Naive thymus-derived CD8-positive, alpha-beta T cell (primary cell): ENCODE results near the gene LEMD2. TPM values are rescaled to one million over a fixed set of nuclear protein-coding genes. Genes with fewer than 3 reads are reported as not detected.

ENCODE experiments used
- ATAC-seq, 2 donors: fragments of 150-1000 bp; cut with Tn5 transposase in 1 of 2; sonication (Bioruptor Pico), chemical (Tn5 transposase) in 1 of 2; 1 replicate in 1 of 2; 2 replicates in 1 of 2; pipeline ENCODE4 v1.10.0; 2021; ENCODE audit warnings: mild to moderate bottlenecking in 2 of 2, moderate library complexity in 2 of 2
- POLR2A ChIA-PET: fragments of 350-600 bp; sonication (Branson Sonifier 250); formaldehyde crosslinking; loops from one replicate; lab custom pipeline; 2021; ENCODE audit warnings: antibody characterized with exemption; lab: Charles Lee
- DNase-seq, 10 donors: peaks; one replicate each; pipeline versions ENCODE4 v3.0.0 to v3.0.0-alpha.2; 2020 to 2022
- H3K27ac Mint-ChIP-seq, 10 donors: one replicate each; pipeline ENCODE4 v1.8.0; 2020 to 2022; ENCODE audit warnings: mild to moderate bottlenecking in 10 of 10, mixed read lengths in 10 of 10, moderate library complexity in 4 of 10, inconsistent platforms in 1 of 10
- H3K27me3 Mint-ChIP-seq, 5 donors: one replicate each; pipeline ENCODE4 v1.8.0; 2021 to 2022; ENCODE audit warnings: mixed read lengths in 5 of 5
- H3K36me3 Mint-ChIP-seq, 3 donors: one replicate each; pipeline ENCODE4 v1.8.0; 2020 to 2022; ENCODE audit warnings: mixed read lengths in 3 of 3, mild to moderate bottlenecking in 2 of 3, inconsistent platforms in 1 of 3
- H3K4me1 Mint-ChIP-seq, 4 donors: one replicate each; pipeline ENCODE4 v1.8.0; 2021 to 2022; ENCODE audit warnings: mixed read lengths in 4 of 4
- H3K4me3 Mint-ChIP-seq, 10 donors: one replicate each; pipeline ENCODE4 v1.8.0; 2020 to 2022; ENCODE audit warnings: mild to moderate bottlenecking in 10 of 10, mixed read lengths in 10 of 10, moderate library complexity in 6 of 10, inconsistent platforms in 1 of 10
- H3K9me3 Mint-ChIP-seq, 9 donors: one replicate each; pipeline ENCODE4 v1.8.0; 2020 to 2022; ENCODE audit warnings: mixed read lengths in 9 of 9, mild to moderate bottlenecking in 3 of 9, inconsistent platforms in 1 of 9, moderate library complexity in 1 of 9
- polyA plus RNA-seq, 3 donors: library from polyadenylated mRNA; unstranded; fragments of 300-500 nt; fragmentation: Illumina TruSeq; gene quantifications; one replicate each; pipeline ENCODE4 v1.2.3, GENCODE V29; 2021
- total RNA-seq, 8 experiments: library from RNA in 2 of 8; stranded (reverse) in 2 of 8; gene quantifications; one replicate each; pipeline ENCODE4 v1.2.3 and lab custom pipeline; 2021 to 2026

LEMD2 gene
- total and polyA plus RNA-seq, 5 experiments from 2014 or later = 24.6 to 128 (median 43.9) TPM

DNA sequence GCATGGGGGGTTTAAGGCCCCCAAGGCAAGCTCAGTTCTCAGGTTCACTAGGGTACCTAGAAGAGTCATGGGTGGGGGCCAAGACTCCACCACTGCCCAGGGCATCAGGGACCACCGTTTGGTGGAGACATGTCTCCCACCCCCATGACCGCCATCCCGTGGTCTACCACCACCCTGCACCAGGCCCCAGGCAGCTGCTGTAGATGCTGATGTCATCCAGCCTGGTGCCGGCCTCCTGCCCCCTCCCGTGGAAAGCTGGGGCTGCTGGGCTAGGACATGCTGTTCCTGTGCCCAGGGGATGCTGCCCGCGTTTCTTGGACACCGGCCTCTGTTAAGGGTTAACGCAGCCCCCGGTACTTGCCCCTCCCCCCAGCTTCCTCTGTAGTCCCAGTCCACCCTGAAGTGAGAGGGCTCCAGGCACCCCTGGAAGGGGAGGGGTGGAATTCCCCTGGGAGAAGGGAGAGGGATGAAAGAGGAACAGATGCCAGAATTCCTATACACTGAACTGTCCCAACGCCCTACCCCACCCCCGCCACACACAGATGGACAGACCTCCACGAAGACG lies 42.8 kb downstream of the LEMD2 start:
- H3K36me3 Mint-ChIP-seq = no peaks in the 10 kb centered on the region
- H3K4me1 Mint-ChIP-seq = peaks cover 2 to 6% (median 5%) of the 10 kb centered on the region in 4 donors
- H3K27ac Mint-ChIP-seq = peak overlapping the region in 1 of 10 donors; percentile 79
- no peak overlapping the region for H3K4me3 Mint-ChIP-seq
- ATAC-seq = no peak
- peaks cover 0 to 12% (median 9%) of the 10 kb centered on the region in 5 donors for H3K27me3 Mint-ChIP-seq
- no peak for DNase-seq
- POLR2A ChIA-PET = no interaction called here
- H3K9me3 Mint-ChIP-seq = no peaks in the 10 kb centered on the region

GRCh38 chr6:33745548-33745947 lies 43.4 kb downstream of the LEMD2 start:
- H3K9me3 Mint-ChIP-seq = no peaks in the 10 kb centered on the region
- ATAC-seq (no peak), DNase-seq (no peak)
- no peaks in the 10 kb centered on the region for H3K36me3 Mint-ChIP-seq
- H3K4me3 Mint-ChIP-seq = no peak overlapping the region
- peaks cover 2 to 6% (median 5%) of the 10 kb centered on the region in 4 donors for H3K4me1 Mint-ChIP-seq
- POLR2A ChIA-PET = no interaction called here
- peak overlapping the region in 1 of 10 donors; percentile 79 for H3K27ac Mint-ChIP-seq
- peaks cover 0 to 12% (median 9%) of the 10 kb centered on the region in 5 donors for H3K27me3 Mint-ChIP-seq

DNA sequence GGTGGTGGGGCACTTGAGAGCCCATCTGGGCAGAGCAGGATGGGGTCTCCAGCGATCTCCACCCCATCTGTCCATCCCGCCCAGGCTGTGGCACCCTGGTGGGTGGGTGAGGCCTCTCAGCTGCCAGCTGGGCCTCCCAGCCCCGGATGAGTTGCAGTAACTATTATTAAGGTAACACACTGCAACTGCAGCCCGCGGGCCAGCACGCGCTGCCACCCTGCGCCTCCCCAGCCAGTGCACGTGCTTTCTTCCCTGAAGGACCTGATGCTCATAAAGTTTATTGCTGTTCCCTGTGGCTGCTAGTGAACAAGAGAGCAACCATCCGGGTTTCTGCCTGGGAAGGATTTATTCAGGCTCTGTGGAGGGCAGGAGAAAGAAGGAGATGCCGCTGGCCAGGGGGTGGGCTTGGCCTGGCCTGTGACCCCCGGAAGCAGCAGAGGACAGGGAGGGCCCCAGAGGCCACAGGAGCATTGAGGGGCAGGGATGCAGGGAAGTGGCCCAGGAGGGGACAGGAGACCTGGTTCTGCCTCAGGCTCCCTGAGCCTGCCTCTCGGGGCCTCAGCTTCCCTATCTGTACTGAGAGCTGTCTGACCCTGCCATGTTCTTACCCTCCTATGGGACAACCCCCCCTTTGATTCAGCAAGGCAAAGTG lies 43.9 kb downstream of the LEMD2 start:
- no peaks in the 10 kb centered on the region for H3K9me3 Mint-ChIP-seq
- DNase-seq (no peak), ATAC-seq (peak in 1 of 2 donors; percentile 12)
- H3K27ac Mint-ChIP-seq = no peak overlapping the region
- peaks cover 0 to 12% (median 9%) of the 10 kb centered on the region in 5 donors for H3K27me3 Mint-ChIP-seq
- H3K36me3 Mint-ChIP-seq = no peaks in the 10 kb centered on the region
- H3K4me3 Mint-ChIP-seq = no peak overlapping the region
- POLR2A ChIA-PET = no interaction called here
- H3K4me1 Mint-ChIP-seq = peaks cover 2 to 6% (median 5%) of the 10 kb centered on the region in 4 donors

DNA sequence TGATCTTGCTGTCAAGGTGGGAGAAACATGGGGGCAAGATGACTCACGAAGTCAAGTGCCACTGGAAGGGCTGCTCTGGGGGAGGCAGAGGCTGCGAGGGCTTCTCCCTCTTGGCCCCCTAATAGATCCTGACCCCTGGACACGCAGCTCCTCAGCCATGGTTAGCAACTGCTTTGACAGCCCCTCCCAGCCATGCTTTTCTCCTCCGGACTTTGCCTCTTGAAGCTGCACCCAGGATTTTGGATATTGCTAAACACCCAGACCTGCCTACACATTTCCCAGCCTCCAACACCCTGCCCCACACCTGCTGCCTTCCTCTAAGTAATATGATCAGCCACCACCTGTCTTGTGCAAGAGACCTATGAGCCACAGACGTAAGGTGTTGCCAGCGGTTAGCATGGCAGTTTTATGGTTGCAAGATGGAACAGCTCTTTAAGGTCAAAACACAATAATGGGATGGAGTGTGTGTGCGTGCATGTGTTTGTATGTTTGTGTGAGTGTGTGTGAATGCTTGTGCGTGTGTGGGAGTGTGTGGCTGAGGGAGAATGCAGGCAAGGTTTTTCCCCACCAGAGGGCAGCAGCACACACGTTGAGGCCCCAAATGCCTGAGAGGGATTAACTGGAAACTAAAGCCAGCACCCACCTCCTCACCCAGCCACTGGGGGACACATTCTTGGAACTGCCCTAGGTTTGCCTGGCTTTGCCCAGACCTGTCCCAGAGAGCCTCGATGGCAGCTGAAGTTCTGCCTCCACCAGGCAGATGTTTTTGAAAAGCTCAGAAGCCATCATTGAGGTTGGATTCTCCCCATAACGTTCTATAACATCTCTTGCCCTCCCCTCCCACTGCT lies 44.7 kb downstream of the LEMD2 start:
- Mint-ChIP-seq H3K9me3 (no peaks in the 10 kb centered on the region), H3K36me3 (no peaks in the 10 kb centered on the region), H3K27ac (peak overlapping the region in 1 of 10 donors; percentile 6), H3K4me3 (no peak overlapping the region), H3K4me1 (peaks cover 2 to 6% (median 5%) of the 10 kb centered on the region in 4 donors), H3K27me3 (peaks cover 0 to 12% (median 9%) of the 10 kb centered on the region in 5 donors)
- ATAC-seq = peak; percentile 88 to 97
- POLR2A ChIA-PET = interaction anchor here (0.7 kb wide), 1 partner anchor 162 kb away, joined by 5 read pairs; no protein-coding TSS in a partner anchor
- peak; percentile 49 to 81 (median 68) for DNase-seq

GRCh38 chr6:33742837-33743236 lies 46.1 kb downstream of the LEMD2 start:
- POLR2A ChIA-PET = no interaction called here
- no peak overlapping the region for H3K4me3 Mint-ChIP-seq
- peaks cover 2 to 6% (median 5%) of the 10 kb centered on the region in 4 donors for H3K4me1 Mint-ChIP-seq
- H3K27me3 Mint-ChIP-seq = peaks cover 0 to 12% (median 9%) of the 10 kb centered on the region in 5 donors
- DNase-seq (peak in 1 of 10 donors; percentile 58), ATAC-seq (no peak)
- H3K9me3 Mint-ChIP-seq = no peaks in the 10 kb centered on the region
- H3K27ac Mint-ChIP-seq = no peak overlapping the region
- no peaks in the 10 kb centered on the region for H3K36me3 Mint-ChIP-seq

- H3K4me1 Mint-ChIP-seq = peaks cover 2 to 6% (median 5%) of the 10 kb centered on the region in 4 donors
- ATAC-seq = no peak
- DNase-seq = peak in 1 of 10 donors; percentile 47
- no peak overlapping the region for H3K27ac Mint-ChIP-seq
- no peaks in the 10 kb centered on the region for H3K9me3 Mint-ChIP-seq
- peaks cover 0 to 10% (median 5%) of the 10 kb centered on the region in 5 donors for H3K27me3 Mint-ChIP-seq
- H3K4me3 Mint-ChIP-seq = no peak overlapping the region
- no peaks in the 10 kb centered on the region for H3K36me3 Mint-ChIP-seq
- POLR2A ChIA-PET = interaction anchor here (0.6 kb wide), 1 partner anchor 396 kb away, joined by 3 read pairs; no protein-coding TSS in a partner anchor
Observed at GRCh38 chr6:33742092-33742491, 46.8 kb downstream of the LEMD2 start.

DNA sequence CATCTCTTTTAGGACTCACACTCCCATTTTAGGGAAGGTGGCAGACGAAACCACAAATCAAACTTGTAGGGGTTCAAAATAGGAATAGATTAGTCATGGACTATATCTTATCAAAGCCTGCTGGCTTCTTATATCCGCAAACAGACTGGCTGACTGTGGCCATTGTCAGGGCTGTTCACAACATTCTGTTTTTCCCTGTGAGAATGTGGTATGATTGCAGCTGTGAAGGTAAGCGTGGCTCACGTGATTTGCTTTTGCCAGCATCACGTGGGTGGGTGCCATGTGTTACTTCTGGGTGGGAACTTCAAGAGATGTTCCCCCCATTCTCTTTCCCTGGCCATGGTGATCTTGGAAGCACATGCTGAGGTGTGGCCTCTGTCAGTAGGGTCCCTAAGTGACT lies 48.1 kb downstream of the LEMD2 start:
- no peaks in the 10 kb centered on the region for H3K36me3 Mint-ChIP-seq
- POLR2A ChIA-PET = no interaction called here
- ATAC-seq (no peak), DNase-seq (peak in 1 of 10 donors; percentile 16)
- no peak overlapping the region for H3K27ac Mint-ChIP-seq
- H3K4me1 Mint-ChIP-seq = peaks cover 2 to 6% (median 5%) of the 10 kb centered on the region in 4 donors
- no peaks in the 10 kb centered on the region for H3K9me3 Mint-ChIP-seq
- peaks cover 0 to 9% (median 5%) of the 10 kb centered on the region in 5 donors for H3K27me3 Mint-ChIP-seq
- no peak overlapping the region for H3K4me3 Mint-ChIP-seq

DNA sequence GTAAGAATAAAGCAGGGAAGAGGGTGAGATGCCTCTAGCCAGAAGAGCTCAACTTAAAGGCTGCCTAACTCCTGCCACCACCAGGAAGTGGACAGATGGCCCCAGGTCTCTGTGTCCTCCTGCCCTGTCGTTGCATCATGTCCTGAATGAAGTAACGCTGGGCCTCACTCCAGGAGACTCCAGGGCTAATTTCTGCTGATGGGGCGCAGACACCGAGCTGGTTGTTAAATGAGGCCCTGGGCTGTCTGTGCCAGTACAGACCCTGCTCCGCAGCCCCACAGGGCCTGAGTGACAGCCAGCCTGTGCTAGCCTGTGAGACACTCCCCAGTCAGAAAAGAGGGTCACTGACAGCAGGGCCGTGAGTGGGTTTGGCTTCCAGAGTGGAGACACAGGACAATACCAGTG lies 48.7 kb downstream of the LEMD2 start:
- H3K27me3 Mint-ChIP-seq = peaks cover 0 to 9% (median 5%) of the 10 kb centered on the region in 5 donors
- peaks cover 2 to 6% (median 5%) of the 10 kb centered on the region in 4 donors for H3K4me1 Mint-ChIP-seq
- no peaks in the 10 kb centered on the region for H3K36me3 Mint-ChIP-seq
- no peak overlapping the region for H3K4me3 Mint-ChIP-seq
- peak in 1 of 10 donors; percentile 32 for DNase-seq
- H3K27ac Mint-ChIP-seq = no peak overlapping the region
- no peak for ATAC-seq
- H3K9me3 Mint-ChIP-seq = no peaks in the 10 kb centered on the region
- POLR2A ChIA-PET = no interaction called here

DNA sequence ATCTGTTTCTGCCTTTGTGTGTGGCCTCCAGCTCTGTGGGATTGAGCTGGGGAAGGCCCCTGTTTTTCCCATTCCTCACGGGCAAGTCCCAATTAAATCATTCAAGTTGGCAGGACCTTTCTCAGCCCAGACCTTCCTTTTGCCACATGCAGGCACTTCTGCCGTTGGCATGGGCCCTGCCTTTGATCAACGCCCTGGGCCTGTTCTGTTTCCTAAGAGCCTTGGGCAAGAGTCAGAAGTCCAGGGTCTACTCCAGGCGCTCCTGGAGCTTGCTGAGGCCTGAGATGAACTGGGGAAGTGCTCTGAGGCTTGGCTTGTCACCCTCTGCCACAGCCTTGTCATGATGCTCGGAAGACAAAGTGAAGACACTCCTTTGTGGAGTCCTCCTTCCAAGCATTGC lies 49.4 kb downstream of the LEMD2 start:
- H3K4me1 Mint-ChIP-seq = peaks cover 2 to 6% (median 5%) of the 10 kb centered on the region in 4 donors
- ATAC-seq = no peak
- POLR2A ChIA-PET = no interaction called here

GRCh38 chr6:33738879-33739278 lies 50.1 kb downstream of the LEMD2 start:
- DNase-seq = peak in 1 of 10 donors; percentile 40
- no peaks in the 10 kb centered on the region for H3K36me3 Mint-ChIP-seq
- ATAC-seq = no peak
- peaks cover 0 to 9% (median 4%) of the 10 kb centered on the region in 5 donors for H3K27me3 Mint-ChIP-seq
- no peak overlapping the region for H3K4me3 Mint-ChIP-seq
- POLR2A ChIA-PET = no interaction called here
- peaks cover 0 to 2% (median 0%) of the 10 kb centered on the region in 4 donors for H3K4me1 Mint-ChIP-seq
- no peaks in the 10 kb centered on the region for H3K9me3 Mint-ChIP-seq
- no peak overlapping the region for H3K27ac Mint-ChIP-seq

More for the DNA sequence above, 49.4 kb downstream of the LEMD2 start:
- H3K36me3 Mint-ChIP-seq = no peaks in the 10 kb centered on the region
- peak in 1 of 10 donors; percentile 18 for DNase-seq
- no peak overlapping the region for H3K4me3 Mint-ChIP-seq
- peaks cover 0 to 9% (median 5%) of the 10 kb centered on the region in 5 donors for H3K27me3 Mint-ChIP-seq
- no peaks in the 10 kb centered on the region for H3K9me3 Mint-ChIP-seq
- no peak overlapping the region for H3K27ac Mint-ChIP-seq

DNA sequence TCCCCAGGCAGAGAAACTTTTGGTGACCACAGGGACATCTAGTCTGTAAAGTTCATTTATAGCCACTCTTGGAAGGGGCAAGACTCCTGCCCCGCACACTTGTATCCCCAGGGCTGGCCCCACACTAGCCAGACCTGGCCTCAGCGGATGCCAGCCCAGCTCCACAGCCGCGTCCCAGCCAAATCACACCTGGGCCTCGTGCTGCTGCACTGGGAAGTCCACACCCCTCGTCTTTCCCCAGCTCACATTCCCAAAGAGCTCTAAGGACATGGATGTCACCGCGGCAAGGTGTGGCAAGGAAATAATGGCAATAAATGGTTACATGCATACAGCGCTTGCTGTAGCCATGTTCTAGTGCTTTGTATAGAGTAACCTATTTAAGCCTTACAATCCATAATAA lies 50.8 kb downstream of the LEMD2 start:
- ATAC-seq = no peak
- no peaks in the 10 kb centered on the region for H3K36me3 Mint-ChIP-seq
- H3K4me3 Mint-ChIP-seq = no peak overlapping the region
- peaks cover 0 to 9% (median 4%) of the 10 kb centered on the region in 5 donors for H3K27me3 Mint-ChIP-seq
- H3K4me1 Mint-ChIP-seq = peaks cover 0 to 2% (median 0%) of the 10 kb centered on the region in 4 donors
- POLR2A ChIA-PET = no interaction called here
- no peak overlapping the region for H3K27ac Mint-ChIP-seq
- no peaks in the 10 kb centered on the region for H3K9me3 Mint-ChIP-seq
- DNase-seq = peak in 1 of 10 donors; percentile 19

DNA sequence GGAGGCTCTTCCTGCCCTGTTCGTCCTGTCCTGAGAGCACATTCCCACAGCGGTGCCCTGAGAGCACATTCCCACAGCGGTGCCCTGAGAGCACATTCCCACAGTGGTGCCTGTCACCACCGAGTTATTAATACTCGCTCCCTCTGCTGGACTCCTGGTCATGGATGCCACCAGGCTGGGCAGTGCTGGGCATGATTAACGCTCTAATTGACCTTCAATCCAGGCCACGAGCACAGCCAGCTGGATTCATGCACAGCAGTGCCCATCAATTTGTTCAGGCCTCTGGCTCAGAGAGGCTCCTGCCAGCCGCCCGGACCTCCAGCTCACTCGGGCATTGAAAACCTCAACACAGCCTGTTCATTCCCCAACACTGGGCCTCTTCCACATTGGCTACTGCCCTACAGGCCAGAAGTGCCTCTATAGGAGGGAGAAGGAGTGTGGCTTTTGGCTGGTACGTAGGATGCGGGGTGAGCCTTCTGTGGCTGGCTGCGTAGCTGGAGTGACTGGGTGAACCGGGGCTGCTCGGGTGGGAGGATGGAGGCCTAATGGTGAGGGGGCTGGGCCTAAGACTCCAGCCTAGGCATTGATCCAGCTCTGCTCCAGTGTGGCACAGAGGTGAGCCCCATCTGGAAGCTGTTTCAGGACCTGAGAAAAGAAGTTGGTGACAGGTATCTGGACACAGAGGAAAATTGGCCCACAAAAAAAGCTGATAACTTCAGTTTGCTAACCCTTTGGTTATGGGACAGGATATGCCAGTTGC lies 51.5 kb downstream of the LEMD2 start:
- Mint-ChIP-seq H3K27me3 (peaks cover 0 to 3% (median 0%) of the 10 kb centered on the region in 5 donors), H3K27ac (no peak overlapping the region), H3K36me3 (no peaks in the 10 kb centered on the region), H3K4me1 (no peaks in the 10 kb centered on the region), H3K9me3 (no peaks in the 10 kb centered on the region), H3K4me3 (no peak overlapping the region)
- POLR2A ChIA-PET = no interaction called here
- DNase-seq (peak in 1 of 10 donors; percentile 51), ATAC-seq (no peak)
